Effector CD8-positive, alpha-beta T cell (primary cell): Measurements from ENCODE around the gene CYSRT1.

ENCODE experiments used
- DNase-seq: peaks from one replicate; lab custom pipeline; 2025; lab: John Stamatoyannopoulos, UW

The CYSRT1 gene

GRCh38 chr9:137226338-137227053, 1.5 kb downstream of the CYSRT1 start:
- no peak for DNase-seq

GRCh38 chr9:137227054-137227852, 2.3 kb downstream of the CYSRT1 start, which contains the start of gene RNF224:
Gene RNF224, plus strand, starts transcription at chr9:137227502. Its CDS starts 834 bp downstream, at chr9:137228336.
- DNase-seq: peak; percentile 74

GRCh38 chr9:137227853-137228505, 3.0 kb downstream of the CYSRT1 start:
- no peak for DNase-seq

- no peak for DNase-seq
Observed at GRCh38 chr9:137228506-137228967, 3.6 kb downstream of the CYSRT1 start.

GRCh38 chr9:137228968-137229896, 4.3 kb downstream of the CYSRT1 start:
- DNase-seq: no peak

GRCh38 chr9:137229903-137230704, 5.1 kb downstream of the CYSRT1 start:
- DNase-seq: no peak

GRCh38 chr9:137230705-137231371, 5.9 kb downstream of the CYSRT1 start, which contains the start of gene SLC34A3:
Gene SLC34A3, plus strand, starts transcription at chr9:137230901. Its CDS starts 802 bp downstream, at chr9:137231703.
- DNase-seq: no peak

GRCh38 chr9:137231372-137232039, 6.5 kb downstream of the CYSRT1 start:
- no peak for DNase-seq

GRCh38 chr9:137232101-137232500, 7.1 kb downstream of the CYSRT1 start:
- no peak for DNase-seq

GRCh38 chr9:137232510-137232909, 7.5 kb downstream of the CYSRT1 start:
- no peak for DNase-seq

- DNase-seq: no peak
Observed at GRCh38 chr9:137233143-137233980, 8.4 kb downstream of the CYSRT1 start.

GRCh38 chr9:137234055-137234697, 9.2 kb downstream of the CYSRT1 start:
- no peak for DNase-seq

- no peak for DNase-seq
Observed at GRCh38 chr9:137234758-137235423, 9.9 kb downstream of the CYSRT1 start.

- DNase-seq: no peak
Observed at GRCh38 chr9:137235424-137236237, 10.7 kb downstream of the CYSRT1 start.

GRCh38 chr9:137236238-137236935, 11.4 kb downstream of the CYSRT1 start:
- peak; percentile 88 for DNase-seq

- no peak for DNase-seq
Observed at GRCh38 chr9:137236936-137237421, 12.0 kb downstream of the CYSRT1 start.
